MM.1S (cell line): Measurements from ENCODE around the gene DNAJB6.

Source experiments
- CTCF ChIP-seq: fragments of 300-600 bp; sonication (generic); IDR thresholded peaks from 2 replicates; pipeline ENCODE4 v1.5.1; 2016; ENCODE audit warnings: antibody characterized with exemption, low read length, mixed read lengths
- EZH2 ChIP-seq: fragments of 300-600 bp; sonication (generic); optimal IDR thresholded peaks from 2 replicates; pipeline ENCODE3; 2017; ENCODE audit warnings: low read depth, mild to moderate bottlenecking, antibody characterized with exemption, low read length, mixed read lengths
- EZH2phosphoT487 ChIP-seq: fragments of 300-600 bp; sonication (generic); IDR thresholded peaks from 2 replicates; pipeline ENCODE4 v1.6.1; 2018; ENCODE audit warnings: antibody characterized with exemption, low read length

GRCh38 chr7:157297185-157297584 lies 39.6 kb upstream of the DNAJB6 start:
- TF ChIP-seq CTCF (no peak), EZH2 (no peak), EZH2phosphoT487 (no peak)
